ENCODE data around the gene KRT9.
"Not testable (repeated sequence)": the region's sequence is repeated elsewhere in the genome, so short reads cannot be mapped to it uniquely, and the experiment has no call there.

Gene KRT9

DNA sequence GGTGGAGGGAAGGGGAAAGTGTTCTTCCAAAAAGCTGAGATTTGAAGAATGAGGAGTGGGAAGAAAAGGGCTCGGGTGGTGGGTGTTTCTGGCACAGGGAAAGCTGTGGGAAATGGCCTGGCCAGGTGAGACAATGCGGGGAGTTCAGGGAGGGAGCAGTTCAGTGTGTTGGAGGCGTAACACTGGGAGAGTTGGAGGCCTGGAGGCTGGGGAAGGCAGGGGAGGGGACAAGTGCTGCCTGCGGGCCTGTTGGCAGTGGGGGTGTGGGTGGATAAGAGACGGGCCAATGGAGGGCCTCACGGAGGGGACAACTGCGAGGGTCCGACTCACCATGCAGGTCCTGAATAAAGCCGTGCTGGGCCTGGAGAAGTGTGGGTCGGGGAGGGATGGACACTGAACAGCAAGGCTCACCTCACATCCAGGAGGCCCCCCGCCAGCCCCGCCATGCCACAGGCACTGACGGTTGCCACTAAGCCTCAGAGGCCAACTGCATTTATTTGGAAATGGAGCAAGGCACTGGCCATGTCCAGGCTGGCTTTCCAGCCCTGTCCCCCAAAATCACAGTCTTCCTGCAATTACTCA lies 25.9 kb downstream of the KRT9 start:
- Histone ChIP-seq H3K27ac (ENCODE audit: low read depth, low read length, poor library complexity, severe bottlenecking) (no peak overlapping the region), H3K27me3 (ENCODE audit: insufficient read depth, low read length) (0 out of 2 replicates have a peak, but pooled peaks cover 6% of the 10 kb centered on the region), H3K36me3 (ENCODE audit: insufficient read depth, low read length) (no peaks in the 10 kb centered on the region), H3K9me2 (ENCODE audit: low read depth, low read length) (no peaks in the 10 kb centered on the region), H3K4me1 (ENCODE audit: insufficient read depth, low read length, severe bottlenecking) (no peaks in the 10 kb centered on the region), H4K20me1 (ENCODE audit: insufficient read depth, low read length) (no peaks in the 10 kb centered on the region), H3K79me2 (ENCODE audit: insufficient read depth, low read length) (no peaks in the 10 kb centered on the region), H3F3A (ENCODE audit: insufficient read depth, low read length) (no peaks in the 10 kb centered on the region), H2AFZ (ENCODE audit: low read length) (no peak overlapping the region), H3K4me3 (ENCODE audit: low read depth, low read length, poor library complexity, severe bottlenecking) (no peak overlapping the region), H3K4me2 (ENCODE audit: low read length) (no peak overlapping the region), H3K9ac (ENCODE audit: low read length) (no peak overlapping the region), H3K9me3 (ENCODE audit: low read length) (no peaks in the 10 kb centered on the region)
- no peak for TF ChIP-seq EZH2 (IDR thresholded peaks at IDR 0.05; ENCODE audit: borderline replicate concordance, low read length)
- TF ChIP-seq, protein P1, sequence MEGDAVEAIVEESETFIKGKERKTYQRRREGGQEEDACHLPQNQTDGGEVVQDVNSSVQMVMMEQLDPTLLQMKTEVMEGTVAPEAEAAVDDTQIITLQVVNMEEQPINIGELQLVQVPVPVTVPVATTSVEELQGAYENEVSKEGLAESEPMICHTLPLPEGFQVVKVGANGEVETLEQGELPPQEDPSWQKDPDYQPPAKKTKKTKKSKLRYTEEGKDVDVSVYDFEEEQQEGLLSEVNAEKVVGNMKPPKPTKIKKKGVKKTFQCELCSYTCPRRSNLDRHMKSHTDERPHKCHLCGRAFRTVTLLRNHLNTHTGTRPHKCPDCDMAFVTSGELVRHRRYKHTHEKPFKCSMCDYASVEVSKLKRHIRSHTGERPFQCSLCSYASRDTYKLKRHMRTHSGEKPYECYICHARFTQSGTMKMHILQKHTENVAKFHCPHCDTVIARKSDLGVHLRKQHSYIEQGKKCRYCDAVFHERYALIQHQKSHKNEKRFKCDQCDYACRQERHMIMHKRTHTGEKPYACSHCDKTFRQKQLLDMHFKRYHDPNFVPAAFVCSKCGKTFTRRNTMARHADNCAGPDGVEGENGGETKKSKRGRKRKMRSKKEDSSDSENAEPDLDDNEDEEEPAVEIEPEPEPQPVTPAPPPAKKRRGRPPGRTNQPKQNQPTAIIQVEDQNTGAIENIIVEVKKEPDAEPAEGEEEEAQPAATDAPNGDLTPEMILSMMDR (IDR thresholded peaks at IDR 0.05; ENCODE audit: low read length) = no peak

DNA sequence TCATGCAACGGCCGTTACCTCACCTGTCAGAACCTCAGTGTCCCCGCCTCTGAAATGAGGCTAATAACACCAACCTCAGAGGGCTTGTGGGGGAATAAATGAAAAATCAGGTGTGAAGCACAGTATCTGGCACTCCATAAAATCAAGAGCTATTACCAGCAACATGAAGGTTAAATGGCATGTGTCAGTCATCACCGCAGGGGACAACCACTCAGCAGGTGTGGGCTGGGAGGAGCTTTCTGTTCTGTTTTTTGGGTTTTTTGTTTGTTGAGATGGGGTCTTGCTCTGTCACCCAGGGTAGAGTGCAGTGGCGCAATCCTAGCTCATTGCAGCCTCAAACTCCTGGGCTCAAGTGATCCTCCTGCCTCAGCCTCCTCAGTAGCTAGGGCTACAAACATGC lies 26.9 kb downstream of the KRT9 start:
- Histone ChIP-seq H3F3A (ENCODE audit: insufficient read depth, low read length) (no peaks in the 10 kb centered on the region), H3K4me2 (ENCODE audit: low read length) (no peak overlapping the region), H3K9ac (ENCODE audit: low read length) (no peak overlapping the region)

DNA sequence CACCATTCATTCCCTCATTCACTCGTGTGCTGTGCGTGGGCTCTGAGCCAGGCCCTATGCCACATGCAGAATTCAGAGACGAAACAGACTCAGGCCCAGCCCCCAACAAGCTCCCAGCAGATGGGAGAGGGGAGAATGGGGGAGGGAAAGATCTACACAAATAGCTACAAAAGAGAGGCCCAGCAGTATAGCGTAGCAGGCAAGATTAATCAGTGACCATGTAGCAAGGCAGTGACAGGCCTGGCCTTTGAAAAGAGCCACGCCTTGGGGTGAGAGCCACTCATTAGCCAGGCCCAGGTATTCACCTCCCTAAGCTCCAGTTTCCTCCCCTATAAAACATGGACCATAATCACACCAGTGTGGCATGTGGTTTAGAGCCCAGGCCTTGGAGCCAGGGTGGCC lies 27.4 kb downstream of the KRT9 start:
- H3K4me1 ChIP-seq (ENCODE audit: insufficient read depth, low read length, severe bottlenecking) = no peaks in the 10 kb centered on the region
- H3K9me2 ChIP-seq (ENCODE audit: low read depth, low read length) = no peaks in the 10 kb centered on the region
- H3K4me2 ChIP-seq (ENCODE audit: low read length) = no peak overlapping the region
- no peak overlapping the region for H2AFZ ChIP-seq (ENCODE audit: low read length)
- no peak overlapping the region for H3K9ac ChIP-seq (ENCODE audit: low read length)
- H3K4me3 ChIP-seq (ENCODE audit: low read depth, low read length, poor library complexity, severe bottlenecking) = no peak overlapping the region
- H4K20me1 ChIP-seq (ENCODE audit: insufficient read depth, low read length) = no peaks in the 10 kb centered on the region
- H3K9me3 ChIP-seq (ENCODE audit: low read length) = no peaks in the 10 kb centered on the region
- TF ChIP-seq, protein P1 (IDR thresholded peaks at IDR 0.05; ENCODE audit: low read length) = no peak
- TF ChIP-seq EZH2 (IDR thresholded peaks at IDR 0.05; ENCODE audit: borderline replicate concordance, low read length) = no peak
- no peaks in the 10 kb centered on the region for H3F3A ChIP-seq (ENCODE audit: insufficient read depth, low read length)
- H3K27ac ChIP-seq (ENCODE audit: low read depth, low read length, poor library complexity, severe bottlenecking) = no peak overlapping the region
- H3K27me3 ChIP-seq (ENCODE audit: insufficient read depth, low read length) = 0 out of 2 replicates have a peak, but pooled peaks cover 6% of the 10 kb centered on the region
- H3K36me3 ChIP-seq (ENCODE audit: insufficient read depth, low read length) = no peaks in the 10 kb centered on the region
- no peaks in the 10 kb centered on the region for H3K79me2 ChIP-seq (ENCODE audit: insufficient read depth, low read length)

More for the DNA sequence above, 26.9 kb downstream of the KRT9 start:
- TF ChIP-seq, protein P1 (IDR thresholded peaks at IDR 0.05; ENCODE audit: low read length) = no peak
- no peak for TF ChIP-seq EZH2 (IDR thresholded peaks at IDR 0.05; ENCODE audit: borderline replicate concordance, low read length)
- H3K79me2 ChIP-seq (ENCODE audit: insufficient read depth, low read length) = no peaks in the 10 kb centered on the region
- no peaks in the 10 kb centered on the region for H3K9me3 ChIP-seq (ENCODE audit: low read length)
- H3K4me3 ChIP-seq (ENCODE audit: low read depth, low read length, poor library complexity, severe bottlenecking) = no peak overlapping the region
- H3K36me3 ChIP-seq (ENCODE audit: insufficient read depth, low read length) = no peaks in the 10 kb centered on the region
- no peaks in the 10 kb centered on the region for H4K20me1 ChIP-seq (ENCODE audit: insufficient read depth, low read length)
- no peaks in the 10 kb centered on the region for H3K4me1 ChIP-seq (ENCODE audit: insufficient read depth, low read length, severe bottlenecking)
- no peak overlapping the region for H2AFZ ChIP-seq (ENCODE audit: low read length)
- H3K27ac ChIP-seq (ENCODE audit: low read depth, low read length, poor library complexity, severe bottlenecking) = no peak overlapping the region
- 0 out of 2 replicates have a peak, but pooled peaks cover 6% of the 10 kb centered on the region for H3K27me3 ChIP-seq (ENCODE audit: insufficient read depth, low read length)
- H3K9me2 ChIP-seq (ENCODE audit: low read depth, low read length) = no peaks in the 10 kb centered on the region

DNA sequence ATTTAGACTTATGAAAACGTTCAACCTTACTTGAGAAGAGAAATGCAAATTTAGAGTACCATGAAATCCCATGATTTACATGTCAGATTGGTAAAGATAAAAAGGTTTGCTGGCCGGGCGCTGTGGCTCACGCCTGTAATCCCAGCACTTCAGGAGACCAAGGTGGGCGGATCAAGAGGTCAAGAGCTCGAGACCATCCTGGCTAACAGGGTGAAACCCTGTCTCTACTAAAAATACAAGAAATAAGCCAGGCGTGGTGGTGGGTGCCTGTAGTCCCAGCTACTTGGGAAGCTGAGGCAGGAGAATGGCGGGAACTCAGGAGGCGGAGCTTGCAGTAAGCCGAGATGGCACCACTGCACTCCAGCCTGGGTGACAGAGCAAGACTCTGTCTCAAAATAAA lies 29.1 kb downstream of the KRT9 start:
- H3K9me3 ChIP-seq (ENCODE audit: low read length); H3K4me3 ChIP-seq (ENCODE audit: low read depth, low read length, poor library complexity, severe bottlenecking); H3K4me2 ChIP-seq (ENCODE audit: low read length); H4K20me1 ChIP-seq (ENCODE audit: insufficient read depth, low read length); H3F3A ChIP-seq (ENCODE audit: insufficient read depth, low read length); H3K9ac ChIP-seq (ENCODE audit: low read length); H3K9me2 ChIP-seq (ENCODE audit: low read depth, low read length); H2AFZ ChIP-seq (ENCODE audit: low read length); H3K36me3 ChIP-seq (ENCODE audit: insufficient read depth, low read length); H3K27ac ChIP-seq (ENCODE audit: low read depth, low read length, poor library complexity, severe bottlenecking); H3K79me2 ChIP-seq (ENCODE audit: insufficient read depth, low read length); H3K4me1 ChIP-seq (ENCODE audit: insufficient read depth, low read length, severe bottlenecking); H3K27me3 ChIP-seq (ENCODE audit: insufficient read depth, low read length): not testable (repeated sequence)
